Fibroblast of peridontal ligament (primary cell): ENCODE measurements around the gene ELK1.
"Not testable (repeated sequence)": the region's sequence is repeated elsewhere in the genome, so short reads cannot be mapped to it uniquely, and the experiment has no call there.

Source experiments
- DNase-seq: peaks from one replicate; pipeline ENCODE4 v3.0.0-alpha.2; 2010; ENCODE audit errors: extremely low read depth

Gene ELK1

DNA sequence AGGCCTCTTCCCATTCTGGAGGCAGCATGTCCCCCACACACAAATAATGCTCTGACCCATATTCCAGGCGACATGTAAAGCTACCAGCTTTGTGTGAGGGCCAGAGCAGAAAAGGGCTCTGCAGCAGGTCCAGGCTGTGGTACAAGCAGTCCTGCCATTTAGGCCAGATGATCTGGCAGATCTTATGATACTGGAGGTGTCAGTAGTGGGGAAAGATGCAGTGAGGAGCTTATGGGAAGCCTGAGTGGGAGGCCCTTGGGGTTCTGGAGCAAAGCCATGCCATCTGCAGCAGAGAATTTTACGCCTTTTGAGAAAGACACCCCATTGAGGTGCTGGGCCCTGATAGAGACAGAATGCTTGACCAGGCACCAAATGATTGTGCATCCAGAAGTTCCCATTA is 38.4 kb downstream of the ELK1 start:
- DNase-seq = no peak

GRCh38 chrX:47611489-47611888 is 38.9 kb downstream of the ELK1 start:
- no peak for DNase-seq

DNA sequence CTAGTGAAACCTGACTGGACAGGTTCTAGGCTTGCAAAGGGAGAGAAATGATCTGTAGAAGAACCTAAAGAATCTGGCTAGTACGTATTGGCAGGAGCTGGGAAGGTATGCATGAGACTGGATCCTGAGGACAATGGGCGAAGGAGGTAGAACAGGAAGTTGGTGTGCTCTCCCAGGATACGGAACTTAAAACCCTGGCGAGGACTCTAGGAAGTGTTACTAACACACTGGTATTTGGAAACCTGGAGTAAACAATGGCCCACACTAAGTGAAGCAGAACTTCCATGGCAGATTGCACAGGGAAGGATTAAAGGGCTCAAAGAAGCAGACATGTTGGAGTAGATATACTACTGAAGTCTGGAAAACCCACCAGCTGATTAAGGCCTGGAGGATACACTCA is 39.9 kb downstream of the ELK1 start:
- DNase-seq = no peak

- DNase-seq = no peak
Measured at GRCh38 chrX:47608130-47608810, 42.1 kb downstream of the ELK1 start.

- no peak for DNase-seq
Measured at GRCh38 chrX:47607091-47607490, 43.3 kb downstream of the ELK1 start.

- no peak for DNase-seq
Measured at GRCh38 chrX:47605024-47605423, 45.3 kb downstream of the ELK1 start.

DNA sequence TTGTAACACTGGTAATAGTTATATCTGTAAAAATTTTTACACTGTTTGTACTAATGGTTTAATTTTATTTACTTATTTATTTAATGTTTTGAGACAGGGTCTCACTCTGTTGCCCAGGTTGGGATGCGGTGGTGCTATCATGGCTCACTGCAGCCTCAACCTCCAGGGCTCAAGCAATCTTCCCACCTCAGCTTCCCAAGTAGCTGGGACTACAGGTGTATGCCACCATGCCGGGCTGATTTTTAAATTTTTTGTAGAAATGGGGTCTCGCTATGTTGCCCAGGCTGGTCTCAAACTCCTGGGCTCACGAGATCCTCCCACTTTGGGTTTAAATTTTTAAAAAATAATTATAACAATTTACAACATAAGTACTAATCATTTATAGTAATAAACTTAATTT is 47.2 kb downstream of the ELK1 start:
- not testable (repeated sequence) for DNase-seq

GRCh38 chrX:47597222-47597621 is 53.1 kb downstream of the ELK1 start:
- no peak for DNase-seq

GRCh38 chrX:47596256-47596655 is 54.1 kb downstream of the ELK1 start:
- no peak for DNase-seq

GRCh38 chrX:47595716-47596251 is 54.6 kb downstream of the ELK1 start:
- peak; percentile 88 for DNase-seq

DNA sequence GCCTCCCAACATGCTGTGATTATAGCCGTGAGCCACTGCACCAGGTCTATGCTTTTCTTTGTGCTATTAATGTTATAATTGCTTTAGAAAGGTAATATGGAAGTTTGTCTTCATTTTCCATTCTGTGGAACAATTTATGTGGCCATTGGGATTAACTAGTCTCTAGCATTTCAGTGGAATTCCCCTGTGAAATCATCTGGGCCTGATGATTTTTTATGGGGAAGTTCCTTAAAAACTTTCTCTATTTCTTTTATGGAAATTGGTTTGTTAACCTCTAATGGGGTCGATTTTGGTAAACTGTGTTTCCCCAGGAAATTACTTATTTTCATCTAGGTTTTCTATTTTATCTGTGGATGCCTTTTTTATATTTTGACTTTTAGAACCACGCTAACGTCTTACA is 56.8 kb downstream of the ELK1 start:
- DNase-seq = no peak

GRCh38 chrX:47590984-47591383 is 59.4 kb downstream of the ELK1 start:
- no peak for DNase-seq

- DNase-seq = no peak
Measured at GRCh38 chrX:47587906-47588735, 62.2 kb downstream of the ELK1 start.

- DNase-seq = no peak
Measured at GRCh38 chrX:47587091-47587891, 63.1 kb downstream of the ELK1 start.

DNA sequence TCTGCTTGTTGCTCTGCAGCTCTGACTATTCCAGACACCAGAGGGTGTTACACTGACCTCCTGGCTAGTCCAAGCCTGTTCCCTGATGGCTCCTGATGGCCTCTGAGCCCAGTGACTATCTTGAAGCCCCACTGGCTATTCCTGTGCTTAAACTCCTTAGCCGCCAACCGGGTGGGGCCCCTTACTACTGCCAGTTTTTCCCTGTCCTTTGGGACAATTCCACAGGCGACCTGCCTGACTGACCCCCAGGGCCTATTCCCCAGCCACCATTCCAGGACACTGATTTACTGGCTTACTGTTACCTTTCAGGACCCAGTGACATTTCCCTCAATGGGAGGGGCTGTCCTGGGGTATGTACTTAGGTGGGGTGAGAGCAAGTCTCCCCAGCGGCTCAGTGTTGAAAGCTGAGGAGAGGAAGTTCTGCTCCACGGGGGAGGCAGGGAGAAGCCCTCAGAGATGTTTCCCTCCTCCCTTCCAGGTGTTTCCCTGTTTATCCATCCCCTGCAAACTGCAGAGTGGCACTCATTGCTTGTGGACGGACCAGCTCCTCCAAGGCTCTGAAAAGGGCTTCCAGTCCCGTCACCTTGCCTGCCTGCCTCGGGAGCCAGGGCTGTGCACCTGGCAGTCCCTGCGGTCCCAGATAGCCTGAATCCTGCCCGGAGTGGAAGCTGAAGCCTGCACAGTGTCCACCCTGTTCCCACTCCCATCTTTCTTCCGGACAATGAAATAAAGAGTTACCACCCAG is 64.1 kb downstream of the ELK1 start:
- DNase-seq = no peak
